HG03135 (cell line): ENCODE data around the gene CDC42SE2.
"Not testable (repeated sequence)": the region's sequence is repeated elsewhere in the genome, so short reads cannot be mapped to it uniquely, and the experiment has no call there.

Experiments
- ATAC-seq: cut with Tn5 transposase; IDR thresholded peaks from one replicate; pipeline ENCODE4 v1.9.1; 2021; ENCODE audit warnings: mild to moderate bottlenecking, moderate library complexity; ENCODE audit not compliant: unreplicated experiment

The CDC42SE2 gene

GRCh38 chr5:131316822-131317221 is 53.0 kb downstream of the CDC42SE2 start:
- ATAC-seq = no peak

- no peak for ATAC-seq
Measured at GRCh38 chr5:131318455-131318854, 54.6 kb downstream of the CDC42SE2 start.

GRCh38 chr5:131321066-131321465 is 57.2 kb downstream of the CDC42SE2 start:
- ATAC-seq = no peak

GRCh38 chr5:131322926-131323325 is 59.1 kb downstream of the CDC42SE2 start:
- no peak for ATAC-seq

GRCh38 chr5:131323378-131323777 is 59.5 kb downstream of the CDC42SE2 start:
- ATAC-seq = no peak

- ATAC-seq = no peak
Measured at GRCh38 chr5:131324303-131324702, 60.5 kb downstream of the CDC42SE2 start.

- ATAC-seq = no peak
Measured at GRCh38 chr5:131328536-131329285, 64.9 kb downstream of the CDC42SE2 start.

GRCh38 chr5:131329286-131329560 is 65.4 kb downstream of the CDC42SE2 start:
- ATAC-seq = no peak

GRCh38 chr5:131330031-131330430 is 66.2 kb downstream of the CDC42SE2 start:
- ATAC-seq = no peak

- ATAC-seq = not testable (repeated sequence)
Measured at GRCh38 chr5:131335756-131336155, 71.9 kb downstream of the CDC42SE2 start.

GRCh38 chr5:131336801-131337200 is 72.9 kb downstream of the CDC42SE2 start:
- not testable (repeated sequence) for ATAC-seq

GRCh38 chr5:131337240-131338050 is 73.6 kb downstream of the CDC42SE2 start:
- ATAC-seq = not testable (repeated sequence)

GRCh38 chr5:131338051-131338453 is 74.2 kb downstream of the CDC42SE2 start:
- ATAC-seq = no peak

GRCh38 chr5:131344288-131344687 is 80.4 kb downstream of the CDC42SE2 start:
- ATAC-seq = not testable (repeated sequence)

GRCh38 chr5:131346204-131346603 is 82.4 kb downstream of the CDC42SE2 start:
- not testable (repeated sequence) for ATAC-seq

- ATAC-seq = no peak
Measured at GRCh38 chr5:131353991-131354390, 90.1 kb downstream of the CDC42SE2 start.

GRCh38 chr5:131355971-131356528 is 92.2 kb downstream of the CDC42SE2 start:
- peak; percentile 43 for ATAC-seq

- no peak for ATAC-seq
Measured at GRCh38 chr5:131356619-131357018, 92.8 kb downstream of the CDC42SE2 start.

- no peak for ATAC-seq
Measured at GRCh38 chr5:131357739-131358561, 94.1 kb downstream of the CDC42SE2 start.

GRCh38 chr5:131361677-131362315 is 97.9 kb downstream of the CDC42SE2 start:
- ATAC-seq = no peak
